AG04450 (cell line): ENCODE results near the gene OXCT2. TPM values are rescaled to one million over a fixed set of nuclear protein-coding genes. Genes with fewer than 3 reads are reported as not detected.
"Not testable (repeated sequence)": the region's sequence is repeated elsewhere in the genome, so short reads cannot be mapped to it uniquely, and the experiment has no call there.

Source experiments
- CTCF ChIA-PET: fragments of 300-600, 350-600 bp; formaldehyde crosslinking; extraction: SDS; loops from one replicate; lab custom pipeline; 2022; ENCODE audit warnings: antibody characterized with exemption, inconsistent platforms; lab: Charles Lee
- POLR2A ChIA-PET: fragments of 350-600 bp; formaldehyde crosslinking; extraction: SDS; loops from one replicate; lab custom pipeline; 2021; ENCODE audit warnings: antibody characterized with exemption, inconsistent platforms; lab: Yijun Ruan, JAX
- DNase-seq: peaks from one replicate; pipeline ENCODE4 v3.0.0-alpha.2; 2011; ENCODE audit warnings: low read depth, low spot score
- H3K27ac ChIP-seq: one replicate; pipeline ENCODE4 v1.5.1; 2012; ENCODE audit warnings: low read depth, low read length, control low read depth
- H3K27me3 ChIP-seq: one replicate; pipeline ENCODE4 v1.6.0; 2012; ENCODE audit warnings: low read length; ENCODE audit not compliant: control insufficient read depth, insufficient read depth
- H3K4me3 ChIP-seq: 2 replicates; pipeline ENCODE4 v1.5.1; 2011; ENCODE audit warnings: mild to moderate bottlenecking, low read depth, low read length, control low read depth
- H3K9me3 ChIP-seq: 2 replicates; pipeline ENCODE4 v1.5.1; 2012; ENCODE audit warnings: low read length; ENCODE audit not compliant: control insufficient read depth, insufficient read depth
- CTCF ChIP-seq: IDR thresholded peaks from 2 replicates; pipeline ENCODE4 v1.5.1; 2011; ENCODE audit warnings: low read depth, low read length, control low read depth, inconsistent platforms
- polyA plus RNA-seq: library from polyadenylated mRNA; depleted of rRNA; stranded (reverse); fragments of >200 nt; gene quantifications from 2 replicates; pipeline ENCODE4 v1.2.3, GENCODE V29; 2011

Gene OXCT2
- polyA plus RNA-seq, 1 experiment: 0.06 TPM

DNA sequence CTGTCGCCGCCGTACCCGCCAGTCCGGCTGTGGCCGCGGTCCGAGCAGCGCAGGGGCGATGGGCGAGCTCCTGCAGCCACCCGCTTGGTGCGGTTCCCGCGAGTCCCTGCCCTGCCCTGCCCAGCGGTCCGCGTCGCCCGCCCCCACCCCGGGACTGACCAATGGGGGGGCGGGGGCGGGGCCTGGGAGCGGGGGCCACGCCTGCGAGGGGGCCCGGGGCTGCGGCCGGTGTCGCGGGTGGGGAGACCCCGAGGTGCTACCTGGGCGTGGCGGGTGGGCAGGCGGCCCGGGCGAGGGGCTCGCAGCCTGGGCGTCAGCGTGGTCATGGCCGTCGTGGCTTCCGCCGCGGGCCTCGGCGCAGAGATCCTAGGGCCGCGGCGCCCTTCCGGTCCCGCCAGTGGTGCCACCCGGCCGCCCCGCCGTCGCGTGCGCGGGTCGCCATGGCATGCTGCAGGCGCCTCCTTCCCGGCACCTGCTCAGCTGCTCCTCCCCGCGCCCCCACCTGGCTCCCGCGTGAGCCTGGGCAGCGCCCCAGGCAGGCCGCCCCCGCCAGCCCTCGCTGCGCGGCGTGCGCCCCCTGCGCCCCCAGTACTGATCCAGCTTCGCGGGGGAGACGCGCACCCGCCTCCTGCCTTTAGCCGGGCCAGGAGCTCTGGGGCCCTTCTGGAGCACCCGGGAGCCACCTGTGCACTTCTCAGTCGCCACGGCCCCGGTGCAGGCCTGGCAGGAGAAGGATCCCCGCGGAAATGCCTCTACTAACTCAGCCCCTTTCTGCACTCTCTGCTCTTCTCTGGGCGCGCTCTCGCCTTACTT is 17.8 kb upstream of the OXCT2 start, which contains the start of gene BMP8B:
BMP8B (minus strand) TSS at position 108 of the 813 bp plus-strand sequence. CDS start 380 bp downstream, outside the sequence.
- Histone ChIP-seq H3K27ac (no peak within 1 kb of the TSS), H3K4me3 (peak within 1 kb of the TSS; percentile 25; the same call in 1 of the 2 replicates), H3K27me3 (peaks cover 36% of the 10 kb centered on the region), H3K9me3 (no peaks in the 10 kb centered on the region)
- no peak for TF ChIP-seq CTCF
- POLR2A ChIA-PET: no interaction called here
- no peak for DNase-seq
- CTCF ChIA-PET: interaction anchor here (1.9 kb wide), 1 partner anchor 183 kb away, joined by 4 read pairs; no protein-coding TSS in a partner anchor

DNA sequence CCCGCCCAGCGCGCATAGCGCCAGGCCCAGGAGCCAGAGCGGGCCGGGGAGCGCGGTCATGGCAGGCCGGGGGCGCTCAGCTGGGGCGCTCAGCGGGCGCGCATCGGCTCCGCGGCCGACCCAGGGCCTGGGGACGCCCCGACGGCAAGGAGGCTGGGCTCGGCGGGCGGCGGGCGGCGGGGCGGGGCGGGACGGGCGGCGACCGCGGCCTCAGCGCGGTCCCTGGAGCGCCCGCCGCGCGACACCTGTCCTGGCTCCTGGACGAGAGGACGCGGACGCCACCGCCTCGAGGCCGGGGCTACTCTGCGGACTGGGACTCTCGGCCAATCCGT is 17.2 kb upstream of the OXCT2 start:
- Histone ChIP-seq H3K27ac (no peak overlapping the region), H3K9me3 (no peaks in the 10 kb centered on the region), H3K4me3 (0 out of 2 replicates have a peak overlapping the region, but pooled peaks have one; percentile 25), H3K27me3 (peaks cover 40% of the 10 kb centered on the region)
- DNase-seq: no peak
- CTCF ChIA-PET: no interaction called here
- POLR2A ChIA-PET: no interaction called here
- TF ChIP-seq CTCF: no peak

- DNase-seq, H3K27ac ChIP-seq, H3K9me3 ChIP-seq, POLR2A ChIA-PET, H3K4me3 ChIP-seq, CTCF ChIA-PET: not testable (repeated sequence)
- peaks cover 43% of the 10 kb centered on the region for H3K27me3 ChIP-seq
Measured at GRCh38 chr1:39787964-39788363, 16.8 kb upstream of the OXCT2 start.

- H3K27me3 ChIP-seq: peaks cover 41% of the 10 kb centered on the region
- no peak for TF ChIP-seq CTCF
- POLR2A ChIA-PET: no interaction called here
Measured at GRCh38 chr1:39787468-39787867, 16.3 kb upstream of the OXCT2 start.

GRCh38 chr1:39787108-39787375 is 15.9 kb upstream of the OXCT2 start:
- peaks cover 41% of the 10 kb centered on the region for H3K27me3 ChIP-seq
- DNase-seq, CTCF ChIA-PET, H3K9me3 ChIP-seq, POLR2A ChIA-PET, H3K4me3 ChIP-seq, H3K27ac ChIP-seq: not testable (repeated sequence)

More at GRCh38 chr1:39787468-39787867, 16.3 kb upstream of the OXCT2 start:
- Histone ChIP-seq H3K4me3 (no peak overlapping the region), H3K9me3 (no peaks in the 10 kb centered on the region), H3K27ac (no peak overlapping the region)
- CTCF ChIA-PET: no interaction called here
- no peak for DNase-seq

DNA sequence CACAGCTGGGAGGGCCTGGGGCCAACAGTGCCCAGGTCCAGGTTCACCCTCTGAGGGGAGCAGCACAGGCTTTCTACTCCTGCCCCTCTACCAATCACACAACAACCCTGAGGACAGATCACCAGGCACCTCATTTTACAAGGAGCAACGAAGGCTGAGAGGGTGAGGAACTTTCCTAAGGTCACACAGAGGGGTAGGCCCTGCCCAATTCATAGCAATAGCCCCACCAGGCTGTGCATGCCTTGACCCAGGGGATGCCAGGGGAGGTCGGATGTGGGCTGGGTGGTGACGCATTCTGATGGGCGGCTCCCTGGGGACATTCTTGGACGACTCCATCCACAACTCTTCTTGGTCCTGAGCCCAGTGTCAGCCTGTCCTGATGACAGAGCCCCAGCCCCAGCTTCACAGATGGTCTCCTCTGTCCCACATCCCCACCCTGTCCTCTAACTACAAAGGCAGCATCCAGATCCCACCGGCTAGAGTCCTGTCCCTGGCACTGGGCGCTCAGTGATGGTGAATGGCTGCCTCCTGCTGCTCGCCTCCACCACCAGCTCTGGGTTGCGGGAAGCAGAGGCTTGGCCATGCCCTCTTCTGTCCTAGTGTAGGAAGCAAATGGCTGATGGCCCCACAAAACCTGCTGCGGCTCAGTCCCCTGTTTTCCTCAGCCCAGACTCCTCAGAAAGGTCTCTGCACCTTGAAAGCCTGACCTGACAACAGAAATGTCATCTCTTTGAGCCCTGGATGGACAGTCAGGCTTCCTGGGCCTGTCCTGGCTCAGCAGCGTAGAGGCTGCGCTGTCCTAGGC is 15.4 kb upstream of the OXCT2 start:
- H3K9me3 ChIP-seq, H3K27ac ChIP-seq, POLR2A ChIA-PET, H3K4me3 ChIP-seq, DNase-seq: not testable (repeated sequence)
- peaks cover 39% of the 10 kb centered on the region for H3K27me3 ChIP-seq
- CTCF ChIA-PET: interaction anchor here (0.7 kb wide), 1 partner anchor 116 kb away, joined by 3 read pairs; no protein-coding TSS in a partner anchor

DNA sequence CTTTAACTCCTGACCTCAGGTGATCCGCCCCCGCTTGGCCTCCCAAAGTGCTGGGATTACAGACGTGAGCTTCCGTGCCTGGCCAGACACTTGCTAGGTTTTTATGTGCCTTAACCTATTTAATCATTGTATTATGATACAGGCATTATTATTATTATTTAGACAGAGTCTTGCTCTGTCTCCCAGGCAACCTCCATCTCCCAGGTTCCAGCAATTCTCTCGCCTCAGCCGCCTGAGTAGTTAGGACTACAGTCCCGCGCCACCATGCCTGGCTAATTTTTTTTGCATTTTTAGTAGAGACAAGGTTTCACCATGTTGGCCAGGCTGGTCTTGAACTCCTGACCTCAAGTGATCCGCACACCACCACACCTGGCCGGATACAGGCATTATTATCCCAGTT is 11.5 kb upstream of the OXCT2 start:
- H3K4me3 ChIP-seq, H3K27ac ChIP-seq, H3K9me3 ChIP-seq, POLR2A ChIA-PET, DNase-seq: not testable (repeated sequence)
- H3K27me3 ChIP-seq: peaks cover 33% of the 10 kb centered on the region
- CTCF ChIA-PET: interaction anchor here (1.0 to 2.0 kb wide), 2 partner anchors 17 to 191 kb away, joined by 4 to 7 read pairs; no protein-coding TSS in a partner anchor
